NT2/D1 (cell line): ENCODE results near the gene TBC1D9B.

ENCODE experiments used
- SUZ12 ChIP-seq: IDR thresholded peaks from 2 replicates; pipeline ENCODE4 v1.6.1; 2011; ENCODE audit not compliant: insufficient read length, insufficient read depth; ENCODE audit errors: extremely low read depth
- YY1 ChIP-seq: IDR thresholded peaks from 2 replicates; pipeline ENCODE4 v1.6.1; 2011; ENCODE audit not compliant: insufficient read length, insufficient read depth

GRCh38 chr5:179895861-179896260, 11.8 kb downstream of the TBC1D9B start:
- TF ChIP-seq YY1 (no peak), SUZ12 (no peak)
